GM11168 (cell line): ENCODE data around the gene PTTG1IP.

Experiments
- in situ Hi-C: fragments of 300-500 bp; cut with MboI; formaldehyde crosslinking; loops from one replicate; pipeline ENCODE4 v1.12.0; 2022; ENCODE audit warnings: low sequenced_read_pairs; ENCODE audit not compliant: unreplicated experiment

PTTG1IP gene

GRCh38 chr21:44814498-44815023, 58.9 kb downstream of the PTTG1IP start:
- in situ Hi-C loops: no loop called here

DNA sequence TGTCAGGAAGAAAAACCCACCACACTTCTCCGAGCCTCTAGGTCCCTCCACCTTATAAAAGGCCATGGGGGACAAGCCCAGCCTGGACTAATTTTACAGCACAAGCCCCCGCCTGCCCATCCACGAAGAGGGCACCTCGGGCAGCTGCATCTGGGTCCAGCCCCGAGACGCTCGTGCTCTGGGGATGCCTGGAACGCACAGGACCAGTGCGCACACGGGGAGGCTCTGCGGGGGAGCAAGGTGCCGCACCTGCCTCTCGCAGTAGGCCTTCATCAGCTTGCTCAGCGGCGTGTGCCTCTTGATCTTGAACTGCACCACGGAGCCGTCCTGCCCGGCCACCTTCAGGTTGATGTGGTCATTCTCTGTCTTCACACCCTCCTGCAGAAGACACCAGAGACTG, 59.8 kb downstream of the PTTG1IP start:
- in situ Hi-C loops: no loop called here

- in situ Hi-C loops: no loop called here
Measured at GRCh38 chr21:44813149-44813548, 60.3 kb downstream of the PTTG1IP start.

DNA sequence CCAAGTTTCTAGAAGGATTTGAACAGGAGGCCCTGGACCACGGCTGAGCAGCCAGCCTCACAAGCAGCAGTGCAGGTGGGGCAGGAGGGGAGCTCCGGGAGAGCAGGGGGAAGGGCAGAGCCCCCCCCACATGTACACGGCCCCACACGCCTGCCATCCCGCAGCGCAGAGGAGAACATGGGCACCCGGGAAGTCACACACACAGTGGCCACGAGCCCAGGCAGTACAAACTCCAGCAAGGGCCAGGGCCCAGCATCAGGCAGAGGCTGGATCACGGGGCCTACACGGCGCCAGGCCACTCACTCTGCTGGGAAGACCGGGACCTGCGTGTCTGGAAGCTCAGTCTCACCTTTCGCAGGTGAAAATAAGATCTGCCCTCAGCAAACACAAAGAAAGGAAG, 60.9 kb downstream of the PTTG1IP start:
- in situ Hi-C loops: no loop called here

GRCh38 chr21:44810779-44811178, 62.7 kb downstream of the PTTG1IP start:
- in situ Hi-C loops: no loop called here

- in situ Hi-C loops: loop anchor here (10.0 kb wide), 1 partner anchor 109 kb away; no protein-coding TSS in a partner anchor
Measured at GRCh38 chr21:44805859-44806258, 67.6 kb downstream of the PTTG1IP start.

DNA sequence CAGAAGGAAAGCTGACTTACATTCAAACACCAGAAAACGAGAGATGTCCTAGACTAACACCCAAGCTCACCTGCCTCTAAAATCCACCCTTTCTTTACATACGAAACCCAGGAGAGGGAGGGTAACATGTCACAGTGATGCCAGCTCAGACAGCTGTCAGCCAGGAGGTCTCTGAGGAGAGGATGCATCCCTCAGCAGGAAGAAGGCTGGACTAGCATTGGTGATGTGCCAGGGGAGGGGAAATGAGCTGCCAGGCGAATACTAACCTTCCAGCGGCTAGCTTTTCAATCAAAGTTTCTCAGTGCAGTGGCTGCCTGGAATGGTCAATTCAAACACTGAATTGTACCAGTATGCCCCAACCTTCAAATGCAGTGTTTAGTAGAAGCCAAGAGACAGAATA, 68.3 kb downstream of the PTTG1IP start:
- in situ Hi-C loops: loop anchor here (10.0 kb wide), 1 partner anchor 110 kb away; no protein-coding TSS in a partner anchor

DNA sequence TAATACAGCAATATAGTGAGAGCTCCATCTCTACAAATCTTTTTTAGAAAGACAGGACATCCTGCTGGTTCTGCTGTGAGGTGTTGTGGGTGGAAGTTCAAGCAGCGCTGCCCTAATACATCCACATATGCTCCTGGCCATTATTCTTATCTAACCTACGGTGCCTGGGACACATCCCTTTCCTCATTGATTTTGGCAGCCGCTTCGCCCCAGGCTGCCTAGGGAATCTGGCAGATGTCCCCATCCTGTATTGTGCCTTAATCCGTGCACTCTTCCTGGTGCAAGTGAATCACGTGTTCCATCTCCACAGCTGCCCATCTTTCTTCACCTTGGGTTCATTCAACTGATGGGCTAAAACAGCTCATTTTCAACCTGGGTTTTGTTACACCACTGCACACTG, 68.7 kb downstream of the PTTG1IP start:
- in situ Hi-C loops: loop anchor here (10.0 kb wide), 1 partner anchor 110 kb away; no protein-coding TSS in a partner anchor

- in situ Hi-C loops: loop anchor here (10.0 kb wide), 1 partner anchor 111 kb away; no protein-coding TSS in a partner anchor
Measured at GRCh38 chr21:44803651-44804050, 69.8 kb downstream of the PTTG1IP start.

DNA sequence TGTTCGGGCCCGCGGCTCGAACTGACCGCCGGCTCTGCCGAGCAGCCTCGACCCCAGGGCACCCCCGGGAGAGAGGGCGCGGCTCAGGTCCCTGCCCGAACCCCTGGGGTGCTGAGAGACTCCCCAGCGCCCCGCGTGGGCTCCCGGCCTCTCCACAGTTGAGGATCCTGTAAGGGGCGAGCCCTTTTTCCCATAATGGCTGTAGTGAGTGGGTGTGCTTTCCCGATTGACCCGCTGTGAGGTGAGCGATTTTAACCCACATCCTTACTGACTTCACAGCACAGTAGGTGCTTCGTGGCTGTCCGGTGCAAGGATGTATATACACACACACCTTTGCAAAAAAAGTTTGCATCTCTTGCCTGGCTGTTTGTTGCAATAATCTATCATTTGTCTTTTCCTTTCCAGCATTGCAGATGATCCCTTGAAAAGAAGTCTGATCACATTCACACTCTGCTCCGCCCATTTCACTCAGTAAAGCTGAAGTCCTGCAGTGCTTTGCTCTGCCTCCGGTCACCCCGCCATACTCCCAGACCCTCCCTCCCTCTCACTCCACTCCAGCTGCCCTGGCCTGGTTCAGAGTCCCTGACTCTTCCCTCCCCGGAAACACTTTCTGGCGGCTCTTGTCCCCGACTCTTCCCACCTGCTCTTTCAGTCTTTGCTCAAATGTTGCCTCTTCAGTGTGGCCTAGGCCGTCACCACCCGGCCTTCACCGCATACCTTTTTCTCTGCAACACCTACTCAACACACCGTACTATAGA, 70.9 kb downstream of the PTTG1IP start:
- in situ Hi-C loops: loop anchor here (10.0 kb wide), 1 partner anchor 112 kb away; no protein-coding TSS in a partner anchor

GRCh38 chr21:44801468-44802395, 71.8 kb downstream of the PTTG1IP start, which contains the start of gene UBE2G2:
TSS of gene UBE2G2 (minus strand) at chr21:44801820. CDS start at chr21:44801748, 72 bp downstream.
- in situ Hi-C loops: loop anchor here (10.0 kb wide), 1 partner anchor 113 kb away; no protein-coding TSS in a partner anchor

- in situ Hi-C loops: loop anchor here (10.0 kb wide), 1 partner anchor 114 kb away; no protein-coding TSS in a partner anchor
Measured at GRCh38 chr21:44800971-44801467, 72.5 kb downstream of the PTTG1IP start.

DNA sequence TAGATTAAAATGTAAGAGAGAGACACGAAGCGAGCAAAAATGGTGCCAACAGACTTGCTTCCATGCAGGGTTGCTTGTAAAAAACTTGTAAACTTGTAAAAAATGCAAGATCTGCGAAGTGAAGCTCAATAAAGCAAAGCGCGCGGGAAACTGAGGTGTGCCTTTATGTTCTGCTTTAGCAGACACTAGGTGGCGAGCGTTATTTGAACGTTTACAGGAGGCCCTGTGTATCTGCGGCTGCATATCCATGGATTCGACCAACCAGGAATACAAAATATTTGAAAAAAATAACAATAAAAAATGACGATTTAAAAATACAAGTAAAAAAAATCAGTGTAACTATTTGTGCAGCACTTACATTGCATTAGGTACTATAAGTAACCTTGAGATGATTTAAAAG, 73.4 kb downstream of the PTTG1IP start:
- in situ Hi-C loops: loop anchor here (10.0 kb wide), 1 partner anchor 115 kb away; no protein-coding TSS in a partner anchor

DNA sequence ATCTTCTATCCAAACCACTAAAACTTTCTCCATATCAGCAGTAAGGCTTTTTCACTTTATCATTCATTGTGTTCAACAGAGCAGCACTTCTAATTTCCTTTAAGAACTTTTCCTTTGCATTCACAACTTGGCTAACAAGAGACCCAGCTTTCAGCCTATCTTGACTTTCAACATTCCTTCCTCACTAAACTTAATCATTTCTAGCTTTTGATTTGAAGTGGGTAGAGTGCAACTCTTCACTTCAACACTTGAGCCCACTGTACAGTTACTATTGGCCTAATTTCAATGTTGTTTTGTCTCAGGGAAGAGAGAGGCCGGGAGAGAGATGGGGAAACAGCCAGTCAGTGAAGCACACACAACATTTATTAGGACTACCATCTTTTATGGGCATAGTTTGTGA, 73.8 kb downstream of the PTTG1IP start:
- in situ Hi-C loops: loop anchor here (10.0 kb wide), 2 partner anchors 115 to 285 kb away; no protein-coding TSS in a partner anchor
